Measurements from ENCODE around the gene PRRC2A.

DNA sequence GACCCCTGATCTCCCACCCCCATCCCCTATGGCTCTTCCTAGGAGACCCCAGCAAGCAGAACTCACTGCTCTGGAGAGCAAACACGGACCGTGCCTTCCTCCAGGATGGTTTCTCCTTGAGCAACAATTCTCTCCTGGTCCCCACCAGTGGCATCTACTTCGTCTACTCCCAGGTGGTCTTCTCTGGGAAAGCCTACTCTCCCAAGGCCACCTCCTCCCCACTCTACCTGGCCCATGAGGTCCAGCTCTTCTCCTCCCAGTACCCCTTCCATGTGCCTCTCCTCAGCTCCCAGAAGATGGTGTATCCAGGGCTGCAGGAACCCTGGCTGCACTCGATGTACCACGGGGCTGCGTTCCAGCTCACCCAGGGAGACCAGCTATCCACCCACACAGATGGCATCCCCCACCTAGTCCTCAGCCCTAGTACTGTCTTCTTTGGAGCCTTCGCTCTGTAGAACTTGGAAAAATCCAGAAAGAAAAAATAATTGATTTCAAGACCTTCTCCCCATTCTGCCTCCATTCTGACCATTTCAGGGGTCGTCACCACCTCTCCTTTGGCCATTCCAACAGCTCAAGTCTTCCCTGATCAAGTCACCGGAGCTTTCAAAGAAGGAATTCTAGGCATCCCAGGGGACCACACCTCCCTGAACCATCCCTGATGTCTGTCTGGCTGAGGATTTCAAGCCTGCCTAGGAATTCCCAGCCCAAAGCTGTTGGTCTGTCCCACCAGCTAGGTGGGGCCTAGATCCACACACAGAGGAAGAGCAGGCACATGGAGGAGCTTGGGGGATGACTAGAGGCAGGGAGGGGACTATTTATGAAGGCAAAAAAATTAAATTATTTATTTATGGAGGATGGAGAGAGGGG lies 47.0 kb upstream of the PRRC2A start:
- no peak for TF ChIP-seq POLR2A (IDR thresholded peaks at IDR 0.05)
- TF ChIP-seq, protein P1, sequence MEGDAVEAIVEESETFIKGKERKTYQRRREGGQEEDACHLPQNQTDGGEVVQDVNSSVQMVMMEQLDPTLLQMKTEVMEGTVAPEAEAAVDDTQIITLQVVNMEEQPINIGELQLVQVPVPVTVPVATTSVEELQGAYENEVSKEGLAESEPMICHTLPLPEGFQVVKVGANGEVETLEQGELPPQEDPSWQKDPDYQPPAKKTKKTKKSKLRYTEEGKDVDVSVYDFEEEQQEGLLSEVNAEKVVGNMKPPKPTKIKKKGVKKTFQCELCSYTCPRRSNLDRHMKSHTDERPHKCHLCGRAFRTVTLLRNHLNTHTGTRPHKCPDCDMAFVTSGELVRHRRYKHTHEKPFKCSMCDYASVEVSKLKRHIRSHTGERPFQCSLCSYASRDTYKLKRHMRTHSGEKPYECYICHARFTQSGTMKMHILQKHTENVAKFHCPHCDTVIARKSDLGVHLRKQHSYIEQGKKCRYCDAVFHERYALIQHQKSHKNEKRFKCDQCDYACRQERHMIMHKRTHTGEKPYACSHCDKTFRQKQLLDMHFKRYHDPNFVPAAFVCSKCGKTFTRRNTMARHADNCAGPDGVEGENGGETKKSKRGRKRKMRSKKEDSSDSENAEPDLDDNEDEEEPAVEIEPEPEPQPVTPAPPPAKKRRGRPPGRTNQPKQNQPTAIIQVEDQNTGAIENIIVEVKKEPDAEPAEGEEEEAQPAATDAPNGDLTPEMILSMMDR (IDR thresholded peaks at IDR 0.05): no peak
- TF ChIP-seq POLR2AphosphoS5 (IDR thresholded peaks at IDR 0.05): no peak
- no peak for TF ChIP-seq EP300 (IDR thresholded peaks at IDR 0.05)

Measured in sigmoid colon (tissue), 4 donors.